SK-N-SH treated with all-trans-retinoic acid at 6 μM for 48 hours (cell line): Measurements from ENCODE around the gene AKIP1.

Experiments
- ATAC-seq: fragments of 200-7000 bp; cut with Tn5 transposase; 3 replicates; pipeline ENCODE4 v1.9.1; 2020; ENCODE audit warnings: mild to moderate bottlenecking, moderate library complexity
- BACH2 ChIP-seq: fragments of 250-450 bp; sonication (Bioruptor Pico); IDR thresholded peaks from 2 replicates; pipeline ENCODE4 v1.9.0; 2021; ENCODE audit warnings: mild to moderate bottlenecking, borderline replicate concordance
- CSDC2 ChIP-seq: fragments of 250-450 bp; sonication (Bioruptor Pico); IDR thresholded peaks from 2 replicates; pipeline ENCODE4 v1.5.0; 2020; ENCODE audit warnings: mild to moderate bottlenecking, moderate library complexity
- CSRNP3 ChIP-seq: fragments of 250-450 bp; sonication (Bioruptor Pico); IDR thresholded peaks from 2 replicates; pipeline ENCODE4 v1.5.1; 2021; ENCODE audit warnings: mild to moderate bottlenecking, moderate library complexity
- ESRRG ChIP-seq: fragments of 250-450 bp; sonication (Bioruptor Pico); IDR thresholded peaks from 2 replicates; pipeline ENCODE4 v1.6.1; 2021; ENCODE audit warnings: mild to moderate bottlenecking
- GLIS3 ChIP-seq: fragments of 250-450 bp; sonication (Bioruptor Pico); IDR thresholded peaks from 2 replicates; pipeline ENCODE4 v1.5.0; 2020; ENCODE audit warnings: mild to moderate bottlenecking, moderate library complexity
- ISL1 ChIP-seq: fragments of 250-450 bp; sonication (Bioruptor Pico); IDR thresholded peaks from 2 replicates; pipeline ENCODE4 v2.1.2; 2022; ENCODE audit warnings: mild to moderate bottlenecking, moderate library complexity
- OSR1 ChIP-seq: fragments of 250-450 bp; sonication (Bioruptor Pico); IDR thresholded peaks from 2 replicates; pipeline ENCODE4 v1.8.0; 2022; ENCODE audit warnings: moderate library complexity, mild to moderate bottlenecking, inconsistent platforms
- PATZ1 ChIP-seq: fragments of 250-450 bp; sonication (Bioruptor Pico); IDR thresholded peaks from 2 replicates; pipeline ENCODE4 v1.8.0; 2020; ENCODE audit warnings: mild to moderate bottlenecking, moderate library complexity, borderline replicate concordance
- POU6F1 ChIP-seq: fragments of 250-450 bp; sonication (Bioruptor Pico); IDR thresholded peaks from 2 replicates; pipeline ENCODE4 v1.8.0; 2021; ENCODE audit warnings: low read depth, mild to moderate bottlenecking, moderate library complexity, borderline replicate concordance
- SNAI2 ChIP-seq: fragments of 250-450 bp; sonication (Bioruptor Pico); IDR thresholded peaks from 2 replicates; pipeline ENCODE4 v1.5.0; 2020; ENCODE audit warnings: mild to moderate bottlenecking, moderate library complexity
- TCF4 ChIP-seq: fragments of 250-450 bp; sonication (Bioruptor Pico); IDR thresholded peaks from 2 replicates; pipeline ENCODE4 v1.8.0; 2021; ENCODE audit warnings: mild to moderate bottlenecking, moderate library complexity, borderline replicate concordance
- TSHZ2 ChIP-seq: fragments of 250-450 bp; sonication (Bioruptor Pico); IDR thresholded peaks from 2 replicates; pipeline ENCODE4 v1.5.0; 2020; ENCODE audit warnings: mild to moderate bottlenecking, moderate library complexity
- ZC3H10 ChIP-seq: fragments of 250-450 bp; sonication (Bioruptor Pico); IDR thresholded peaks from 2 replicates; pipeline ENCODE4 v1.5.1; 2021; ENCODE audit warnings: mild to moderate bottlenecking, moderate library complexity
- ZNF565 ChIP-seq: fragments of 450-650 bp; formaldehyde crosslinking; conservative IDR thresholded peaks from 2 replicates; pipeline ENCODE4 v1.5.0; 2020; ENCODE audit warnings: low read depth, mild to moderate bottlenecking, moderate library complexity
- ZNF70 ChIP-seq: fragments of 450-650 bp; formaldehyde crosslinking; IDR thresholded peaks from 2 replicates; pipeline ENCODE4 v1.5.0; 2020; ENCODE audit warnings: mild to moderate bottlenecking, moderate library complexity
- ZNF8 ChIP-seq: fragments of 450-650 bp; formaldehyde crosslinking; IDR thresholded peaks from 2 replicates; pipeline ENCODE4 v1.5.0; 2020; ENCODE audit warnings: mild to moderate bottlenecking, moderate library complexity

The AKIP1 gene

GRCh38 chr11:8910649-8911026, 351 bp upstream of the AKIP1 start:
- ATAC-seq = peak; percentile 18
- TF ChIP-seq TSHZ2 (CRISPR knock-in tag) = no peak
- TF ChIP-seq, all 23 proteins: peak for 0

- ATAC-seq = no peak
- TF ChIP-seq ZC3H10 (CRISPR knock-in tag) (no peak), ZNF8 (CRISPR knock-in tag) (no peak), BACH2 (no peak), CSRNP3 (CRISPR knock-in tag) (no peak), ISL1 (CRISPR knock-in tag) (no peak), ZNF70 (no peak)
- TF ChIP-seq, all 23 proteins: peak for 0
Measured at GRCh38 chr11:8913961-8914660, 3.1 kb downstream of the AKIP1 start.

- no peak for ATAC-seq
- TF ChIP-seq TCF4 = no peak
- TF ChIP-seq CSDC2 = no peak
- TF ChIP-seq GLIS3 (CRISPR knock-in tag) = no peak
- TF ChIP-seq ESRRG (CRISPR knock-in tag) = no peak
- no peak for TF ChIP-seq OSR1 (CRISPR knock-in tag)
- TF ChIP-seq SNAI2 (CRISPR knock-in tag) = no peak
- no peak for TF ChIP-seq ZNF8 (CRISPR knock-in tag)
- TF ChIP-seq ZC3H10 (CRISPR knock-in tag) = no peak
- TF ChIP-seq ZNF565 (CRISPR knock-in tag) = no peak
- TF ChIP-seq ISL1 (CRISPR knock-in tag) = no peak
- TF ChIP-seq CSRNP3 (CRISPR knock-in tag) = no peak
Measured at GRCh38 chr11:8914661-8915018, 3.7 kb downstream of the AKIP1 start.

- no peak for TF ChIP-seq SNAI2 (CRISPR knock-in tag)
- no peak for TF ChIP-seq ESRRG (CRISPR knock-in tag)
- no peak for TF ChIP-seq PATZ1 (CRISPR knock-in tag)
- no peak for TF ChIP-seq ZNF565 (CRISPR knock-in tag)
- TF ChIP-seq GLIS3 (CRISPR knock-in tag) = no peak
- 0 out of 2 replicates have a peak, but pooled peaks have one; percentile 18 for TF ChIP-seq CSDC2
- no peak for TF ChIP-seq POU6F1 (CRISPR knock-in tag)
- ATAC-seq = peak; percentile 96
Measured at GRCh38 chr11:8917157-8917825, 6.3 kb downstream of the AKIP1 start.
